Nephron progenitor cell (in vitro differentiated cells): ENCODE results near the gene KCNAB1.

Experiments used
- DNase-seq: peaks from one replicate; pipeline ENCODE4 v3.0.0; 2021
- H3K27ac Mint-ChIP-seq: 2 replicates; pipeline ENCODE4 v1.8.0; 2021; ENCODE audit warnings: mild to moderate bottlenecking, moderate library complexity, mixed read lengths
- H3K27me3 Mint-ChIP-seq: 2 replicates; pipeline ENCODE4 v1.8.0; 2021; ENCODE audit warnings: mild to moderate bottlenecking, low read depth, mixed read lengths; ENCODE audit not compliant: poor library complexity
- H3K36me3 Mint-ChIP-seq: 2 replicates; pipeline ENCODE4 v1.8.0; 2021; ENCODE audit warnings: low read depth, mixed read lengths
- H3K4me1 Mint-ChIP-seq: 2 replicates; pipeline ENCODE4 v1.8.0; 2021; ENCODE audit warnings: mixed read lengths
- H3K4me3 Mint-ChIP-seq: 2 replicates; pipeline ENCODE4 v1.8.0; 2021; ENCODE audit warnings: mild to moderate bottlenecking, moderate library complexity, mixed read lengths
- H3K9me3 Mint-ChIP-seq: 2 replicates; pipeline ENCODE4 v1.8.0; 2021; ENCODE audit warnings: mild to moderate bottlenecking, moderate library complexity, mixed read lengths
- TF ChIP-seq, protein P1 (sequence below): fragments of 200-600 bp; sonication (generic); IDR thresholded peaks from 2 replicates; pipeline ENCODE4 v1.5.0; 2021; ENCODE audit warnings: antibody characterized with exemption

KCNAB1 gene

DNA sequence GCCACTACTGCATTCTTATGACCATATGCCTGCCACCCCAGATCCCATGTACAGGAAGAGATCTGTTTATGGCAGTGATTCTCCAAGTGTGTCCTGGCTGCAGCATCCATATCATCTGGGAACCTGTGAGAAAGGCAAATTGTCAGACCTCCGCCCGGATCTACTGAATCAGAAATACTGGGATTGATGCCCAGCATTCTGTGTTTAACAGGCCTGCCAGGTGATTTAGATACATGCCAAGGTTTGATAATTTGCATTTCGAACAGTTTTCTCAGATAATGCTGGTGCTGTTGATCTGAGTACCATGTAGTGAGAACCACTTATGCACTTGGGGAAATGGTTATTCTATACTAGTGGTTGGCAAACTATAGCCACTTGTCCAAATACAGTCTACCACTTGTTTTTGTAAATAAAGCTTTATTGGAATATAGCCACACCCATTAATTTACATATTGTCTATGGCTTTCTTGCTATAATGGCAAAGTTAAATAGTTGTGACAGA, 269.1 kb downstream of the KCNAB1 start:
- Mint-ChIP-seq H3K27ac (no peak overlapping the region), H3K9me3 (no peaks in the 10 kb centered on the region), H3K4me1 (peaks cover 19% of the 10 kb centered on the region), H3K4me3 (no peak overlapping the region), H3K27me3 (peaks cover 19% of the 10 kb centered on the region), H3K36me3 (no peaks in the 10 kb centered on the region)
- TF ChIP-seq, protein P1, sequence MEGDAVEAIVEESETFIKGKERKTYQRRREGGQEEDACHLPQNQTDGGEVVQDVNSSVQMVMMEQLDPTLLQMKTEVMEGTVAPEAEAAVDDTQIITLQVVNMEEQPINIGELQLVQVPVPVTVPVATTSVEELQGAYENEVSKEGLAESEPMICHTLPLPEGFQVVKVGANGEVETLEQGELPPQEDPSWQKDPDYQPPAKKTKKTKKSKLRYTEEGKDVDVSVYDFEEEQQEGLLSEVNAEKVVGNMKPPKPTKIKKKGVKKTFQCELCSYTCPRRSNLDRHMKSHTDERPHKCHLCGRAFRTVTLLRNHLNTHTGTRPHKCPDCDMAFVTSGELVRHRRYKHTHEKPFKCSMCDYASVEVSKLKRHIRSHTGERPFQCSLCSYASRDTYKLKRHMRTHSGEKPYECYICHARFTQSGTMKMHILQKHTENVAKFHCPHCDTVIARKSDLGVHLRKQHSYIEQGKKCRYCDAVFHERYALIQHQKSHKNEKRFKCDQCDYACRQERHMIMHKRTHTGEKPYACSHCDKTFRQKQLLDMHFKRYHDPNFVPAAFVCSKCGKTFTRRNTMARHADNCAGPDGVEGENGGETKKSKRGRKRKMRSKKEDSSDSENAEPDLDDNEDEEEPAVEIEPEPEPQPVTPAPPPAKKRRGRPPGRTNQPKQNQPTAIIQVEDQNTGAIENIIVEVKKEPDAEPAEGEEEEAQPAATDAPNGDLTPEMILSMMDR, result no peak
- no peak for DNase-seq

DNA sequence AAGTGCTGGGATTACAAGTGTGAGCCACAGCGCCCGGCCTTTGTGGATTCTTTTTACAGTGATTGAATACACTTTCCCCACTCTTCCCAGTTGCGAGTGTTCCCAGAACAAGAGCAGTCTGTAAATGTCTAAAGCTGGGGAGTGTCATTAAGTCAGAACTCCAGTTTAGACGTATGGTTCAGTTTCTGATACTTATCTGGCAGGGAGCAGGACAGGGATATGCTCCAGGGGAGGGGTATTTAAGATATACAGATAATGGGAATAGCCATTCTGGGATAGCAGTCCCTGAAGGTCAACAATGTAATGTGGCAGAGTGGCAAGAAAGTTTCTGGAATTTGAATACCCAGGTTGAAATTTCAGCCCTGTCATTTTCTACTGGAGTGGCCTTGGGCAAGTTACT, 270.5 kb downstream of the KCNAB1 start:
- Mint-ChIP-seq H3K27me3 (peaks cover 16% of the 10 kb centered on the region), H3K4me1 (peaks cover 25% of the 10 kb centered on the region), H3K4me3 (no peak overlapping the region), H3K9me3 (no peaks in the 10 kb centered on the region), H3K36me3 (no peaks in the 10 kb centered on the region), H3K27ac (no peak overlapping the region)
- TF ChIP-seq, protein P1, result no peak
- DNase-seq, result no peak

DNA sequence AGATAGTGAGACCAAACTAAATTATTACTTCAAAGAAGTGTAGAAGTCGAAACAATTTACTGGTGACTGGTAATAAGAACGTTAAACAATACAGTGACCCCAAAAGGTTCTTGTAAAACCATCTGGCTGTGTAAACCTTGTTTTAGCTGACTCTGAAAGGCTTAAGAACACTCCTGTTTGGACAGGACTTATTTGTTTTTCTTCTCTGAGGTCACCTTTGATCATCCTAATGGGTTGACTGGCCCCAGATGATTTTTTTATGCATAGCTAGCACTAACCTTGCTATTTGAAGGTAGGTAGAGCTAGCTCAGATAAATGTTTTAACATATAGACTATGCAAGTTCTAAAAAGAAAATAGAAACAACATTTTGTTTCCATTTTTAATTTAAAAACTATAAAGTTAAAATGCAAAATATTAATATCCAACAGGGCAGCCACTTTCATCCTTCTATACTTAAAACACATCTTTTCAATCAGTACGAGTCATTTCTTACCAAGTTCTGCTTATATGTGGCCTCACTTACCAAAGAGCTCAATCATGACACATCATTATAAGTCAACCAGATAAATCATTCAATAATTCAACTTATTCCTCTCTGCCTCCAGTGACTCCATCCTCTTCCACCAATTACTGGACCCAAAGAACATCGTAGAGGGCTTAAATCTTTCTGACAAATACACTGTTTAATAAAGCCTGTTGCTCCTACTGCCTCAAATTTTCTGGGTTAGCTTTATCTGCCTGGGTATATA, 275.8 kb downstream of the KCNAB1 start:
- TF ChIP-seq, protein P1, result no peak
- H3K9me3 Mint-ChIP-seq, result no peaks in the 10 kb centered on the region

GRCh38 chr3:156396851-156397250, 276.5 kb downstream of the KCNAB1 start:
- H3K27me3 Mint-ChIP-seq, result peaks cover 6% of the 10 kb centered on the region
- no peak for DNase-seq
- H3K4me3 Mint-ChIP-seq, result no peak overlapping the region
- H3K4me1 Mint-ChIP-seq, result peaks cover 60% of the 10 kb centered on the region
- H3K36me3 Mint-ChIP-seq, result no peaks in the 10 kb centered on the region
- TF ChIP-seq, protein P1, result no peak
- no peak overlapping the region for H3K27ac Mint-ChIP-seq
- H3K9me3 Mint-ChIP-seq, result no peaks in the 10 kb centered on the region

More for the DNA sequence above, 275.8 kb downstream of the KCNAB1 start:
- Mint-ChIP-seq H3K27me3 (peaks cover 7% of the 10 kb centered on the region), H3K4me3 (no peak overlapping the region), H3K4me1 (peaks cover 55% of the 10 kb centered on the region), H3K36me3 (no peaks in the 10 kb centered on the region), H3K27ac (peak overlapping the region; percentile 92)
- DNase-seq, result no peak

- Mint-ChIP-seq H3K27ac (no peak overlapping the region), H3K4me3 (no peak overlapping the region)
Measured at GRCh38 chr3:156397534-156397933, 277.2 kb downstream of the KCNAB1 start.

More at GRCh38 chr3:156397534-156397933, 277.2 kb downstream of the KCNAB1 start:
- DNase-seq, result no peak
- H3K9me3 Mint-ChIP-seq, result no peaks in the 10 kb centered on the region
- peaks cover 3% of the 10 kb centered on the region for H3K27me3 Mint-ChIP-seq
- TF ChIP-seq, protein P1, result no peak
- H3K4me1 Mint-ChIP-seq, result peaks cover 60% of the 10 kb centered on the region
- no peaks in the 10 kb centered on the region for H3K36me3 Mint-ChIP-seq
